Measurements from ENCODE around the gene ALDH2.

- no peak for TF ChIP-seq CTCF (IDR thresholded peaks at IDR 0.05)
- TF ChIP-seq POLR2A (IDR thresholded peaks at IDR 0.05) = no peak
These were observed 74.1 kb downstream of the ALDH2 start for GRCh38 chr12:111840807-111841206.
